Measurements from ENCODE around the gene LRRC4.

Gene LRRC4

GRCh38 chr7:127986581-127987521, 44.4 kb downstream of the LRRC4 start:
- no peak for DNase-seq

DNA sequence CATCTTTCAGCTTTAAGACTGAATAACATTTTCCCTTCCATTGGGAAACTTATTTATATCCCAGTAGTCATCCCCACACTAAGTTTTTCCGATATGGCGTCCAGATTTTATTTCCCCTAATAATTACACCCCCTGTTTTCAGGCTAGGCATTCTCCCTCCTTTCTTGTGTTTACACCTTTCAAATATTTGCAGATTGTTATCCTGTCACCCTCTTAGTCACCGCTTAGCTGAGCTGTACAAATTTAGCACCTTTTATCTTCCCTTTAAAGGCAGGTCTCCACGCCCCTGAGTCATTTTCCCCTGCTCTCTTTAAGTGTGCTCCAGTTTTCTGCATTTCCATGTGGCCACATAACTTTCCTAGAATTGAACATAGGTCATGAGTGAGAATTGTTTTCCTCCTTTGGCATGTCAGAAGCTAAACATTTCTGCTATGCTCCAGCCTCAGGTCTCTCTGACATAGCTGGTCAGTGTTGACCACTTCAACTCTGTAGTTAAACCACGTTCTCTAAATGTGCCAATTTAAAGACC, 47.4 kb downstream of the LRRC4 start:
- no peak for TF ChIP-seq EZH2 (optimal IDR thresholded peaks at IDR 0.05; ENCODE audit: low read depth, low read length)
- TF ChIP-seq, protein P1, sequence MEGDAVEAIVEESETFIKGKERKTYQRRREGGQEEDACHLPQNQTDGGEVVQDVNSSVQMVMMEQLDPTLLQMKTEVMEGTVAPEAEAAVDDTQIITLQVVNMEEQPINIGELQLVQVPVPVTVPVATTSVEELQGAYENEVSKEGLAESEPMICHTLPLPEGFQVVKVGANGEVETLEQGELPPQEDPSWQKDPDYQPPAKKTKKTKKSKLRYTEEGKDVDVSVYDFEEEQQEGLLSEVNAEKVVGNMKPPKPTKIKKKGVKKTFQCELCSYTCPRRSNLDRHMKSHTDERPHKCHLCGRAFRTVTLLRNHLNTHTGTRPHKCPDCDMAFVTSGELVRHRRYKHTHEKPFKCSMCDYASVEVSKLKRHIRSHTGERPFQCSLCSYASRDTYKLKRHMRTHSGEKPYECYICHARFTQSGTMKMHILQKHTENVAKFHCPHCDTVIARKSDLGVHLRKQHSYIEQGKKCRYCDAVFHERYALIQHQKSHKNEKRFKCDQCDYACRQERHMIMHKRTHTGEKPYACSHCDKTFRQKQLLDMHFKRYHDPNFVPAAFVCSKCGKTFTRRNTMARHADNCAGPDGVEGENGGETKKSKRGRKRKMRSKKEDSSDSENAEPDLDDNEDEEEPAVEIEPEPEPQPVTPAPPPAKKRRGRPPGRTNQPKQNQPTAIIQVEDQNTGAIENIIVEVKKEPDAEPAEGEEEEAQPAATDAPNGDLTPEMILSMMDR (IDR thresholded peaks at IDR 0.05; ENCODE audit: low read length): no peak
- no peak for TF ChIP-seq EZH2phosphoT487 (IDR thresholded peaks at IDR 0.05; ENCODE audit: low read length)
- no peak overlapping the region for H2AFZ ChIP-seq (ENCODE audit: low read length)
- no peaks in the 10 kb centered on the region for H3K9me3 ChIP-seq (replicated peaks; ENCODE audit: insufficient read depth, low read length)
- no peak overlapping the region for H3K27ac ChIP-seq (ENCODE audit: low read length)
- no peaks in the 10 kb centered on the region for H3K27me3 ChIP-seq (replicated peaks; ENCODE audit: insufficient read depth, low read length)
- H3K9me2 ChIP-seq (replicated peaks; ENCODE audit: insufficient read depth, low read length): no peaks in the 10 kb centered on the region
- no peaks in the 10 kb centered on the region for H3K4me1 ChIP-seq (ENCODE audit: low read length)
- no peaks in the 10 kb centered on the region for H3F3A ChIP-seq (ENCODE audit: insufficient read depth, low read length)
- no peak overlapping the region for H3K9ac ChIP-seq (ENCODE audit: low read length)
- DNase-seq: no peak
- H3K36me3 ChIP-seq (replicated peaks; ENCODE audit: insufficient read depth, low read length): 0 out of 2 replicates have a peak, but pooled peaks cover 3% of the 10 kb centered on the region
- no peak overlapping the region for H3K4me2 ChIP-seq (ENCODE audit: low read depth, low read length)
- H4K20me1 ChIP-seq (ENCODE audit: insufficient read depth, low read length): no peaks in the 10 kb centered on the region
- peaks cover 76% of the 10 kb centered on the region for H3K79me2 ChIP-seq (ENCODE audit: low read length)
- no peak overlapping the region for H3K4me3 ChIP-seq (ENCODE audit: low read length)

More at GRCh38 chr7:127986581-127987521, 44.4 kb downstream of the LRRC4 start:
- Histone ChIP-seq H3K27ac (ENCODE audit: low read length) (no peak overlapping the region), H3K27me3 (replicated peaks; ENCODE audit: insufficient read depth, low read length) (no peaks in the 10 kb centered on the region), H3K79me2 (ENCODE audit: low read length) (peaks cover 82% of the 10 kb centered on the region), H2AFZ (ENCODE audit: low read length) (no peak overlapping the region), H3K4me3 (ENCODE audit: low read length) (no peak overlapping the region), H3K36me3 (replicated peaks; ENCODE audit: insufficient read depth, low read length) (peaks cover 8% of the 10 kb centered on the region; the same call in 1 of the 2 replicates), H4K20me1 (ENCODE audit: insufficient read depth, low read length) (no peaks in the 10 kb centered on the region), H3K9me2 (replicated peaks; ENCODE audit: insufficient read depth, low read length) (no peaks in the 10 kb centered on the region), H3K4me2 (ENCODE audit: low read depth, low read length) (no peak overlapping the region), H3F3A (ENCODE audit: insufficient read depth, low read length) (no peaks in the 10 kb centered on the region), H3K9me3 (replicated peaks; ENCODE audit: insufficient read depth, low read length) (no peaks in the 10 kb centered on the region), H3K4me1 (ENCODE audit: low read length) (no peaks in the 10 kb centered on the region), H3K9ac (ENCODE audit: low read length) (no peak overlapping the region)
- TF ChIP-seq EZH2phosphoT487 (IDR thresholded peaks at IDR 0.05; ENCODE audit: low read length) (no peak), EZH2 (optimal IDR thresholded peaks at IDR 0.05; ENCODE audit: low read depth, low read length) (no peak)
- TF ChIP-seq, protein P1 (IDR thresholded peaks at IDR 0.05; ENCODE audit: low read length): no peak

GRCh38 chr7:127981965-127982364, 49.3 kb downstream of the LRRC4 start:
- Histone ChIP-seq H3K79me2 (ENCODE audit: low read length) (peaks cover 66% of the 10 kb centered on the region), H3K27ac (ENCODE audit: low read length) (no peak overlapping the region), H3K4me3 (ENCODE audit: low read length) (no peak overlapping the region), H3K36me3 (replicated peaks; ENCODE audit: insufficient read depth, low read length) (peaks cover 11% of the 10 kb centered on the region; the same call in 1 of the 2 replicates), H3K9me3 (replicated peaks; ENCODE audit: insufficient read depth, low read length) (no peaks in the 10 kb centered on the region), H3K4me2 (ENCODE audit: low read depth, low read length) (no peak overlapping the region), H3F3A (ENCODE audit: insufficient read depth, low read length) (no peaks in the 10 kb centered on the region), H4K20me1 (ENCODE audit: insufficient read depth, low read length) (no peaks in the 10 kb centered on the region), H3K9ac (ENCODE audit: low read length) (no peak overlapping the region), H2AFZ (ENCODE audit: low read length) (no peak overlapping the region), H3K27me3 (replicated peaks; ENCODE audit: insufficient read depth, low read length) (no peaks in the 10 kb centered on the region), H3K9me2 (replicated peaks; ENCODE audit: insufficient read depth, low read length) (no peaks in the 10 kb centered on the region), H3K4me1 (ENCODE audit: low read length) (no peaks in the 10 kb centered on the region)
- TF ChIP-seq EZH2phosphoT487 (IDR thresholded peaks at IDR 0.05; ENCODE audit: low read length) (no peak), EZH2 (optimal IDR thresholded peaks at IDR 0.05; ENCODE audit: low read depth, low read length) (no peak)
- TF ChIP-seq, protein P1 (IDR thresholded peaks at IDR 0.05; ENCODE audit: low read length): no peak
- no peak for DNase-seq

Data from MM.1S (cell line).